ENCODE measurements around the gene MICALL2. TPM values are rescaled to one million over a fixed set of nuclear protein-coding genes. Genes with fewer than 3 reads are reported as not detected.
A peak's percentile ranks its signal among the peaks of the same experiment; 100 is the strongest.

MICALL2 gene
- total and polyA plus RNA-seq, 2 donors (not counting 1 experiment from before 2014, with no cell fraction given) = 11.7 to 60.1 TPM

- Histone ChIP-seq H3K4me1 (ENCODE audit: control insufficient read depth, extremely low read depth, insufficient read depth, low read length) (peaks cover 23% of the 10 kb centered on the region), H3K9ac (ENCODE audit: insufficient read depth, low read length) (peak overlapping the region; percentile 49), H3K4me2 (ENCODE audit: extremely low read depth, insufficient read depth, low read length) (peak overlapping the region; percentile 84), H2AFZ (ENCODE audit: low read length) (no peak overlapping the region), H4K20me1 (ENCODE audit: control insufficient read depth, extremely low read depth, insufficient read depth, low read length) (no peaks in the 10 kb centered on the region), H3K36me3 (ENCODE audit: control insufficient read depth, insufficient read depth, low read length) (peaks cover 3% of the 10 kb centered on the region), H3K27me3 (ENCODE audit: control insufficient read depth, insufficient read depth, low read length) (no peaks in the 10 kb centered on the region), H3K9me3 (ENCODE audit: control insufficient read depth, insufficient read depth, low read depth, low read length) (no peaks in the 10 kb centered on the region), H3K79me2 (ENCODE audit: control insufficient read depth, insufficient read depth, low read length) (peaks cover 76% of the 10 kb centered on the region), H3K4me3 (replicated peaks in 1 of 4; ENCODE audit: control extremely low read depth in 1 of 4, insufficient read depth in 1 of 4, low read depth in 3 of 4, low read length in 4 of 4) (peak overlapping the region in 3 of 4 experiments; percentile 6 to 47 (median 19)), H3K27ac (ENCODE audit: insufficient read depth, low read length) (peak overlapping the region; percentile 58)
- TF ChIP-seq CTCF (conservative IDR thresholded peaks at IDR 0.05 in 1 of 2, IDR thresholded peaks at IDR 0.05 in 1 of 2; ENCODE audit: low read depth in 1 of 2, low read length in 2 of 2) = no peak
- TF ChIP-seq EZH2 (IDR thresholded peaks at IDR 0.05; ENCODE audit: low read length, missing control alignments) = no peak
- peak in 1 of 2 donors; percentile 25 for DNase-seq (ENCODE audit: low read depth in 2 of 2)
These were observed 4.7 kb downstream of the MICALL2 start for GRCh38 chr7:1454542-1454941.

- no peaks in the 10 kb centered on the region for H4K20me1 ChIP-seq (ENCODE audit: control insufficient read depth, extremely low read depth, insufficient read depth, low read length)
These were observed 7.1 kb downstream of the MICALL2 start for GRCh38 chr7:1452205-1452604.

DNA sequence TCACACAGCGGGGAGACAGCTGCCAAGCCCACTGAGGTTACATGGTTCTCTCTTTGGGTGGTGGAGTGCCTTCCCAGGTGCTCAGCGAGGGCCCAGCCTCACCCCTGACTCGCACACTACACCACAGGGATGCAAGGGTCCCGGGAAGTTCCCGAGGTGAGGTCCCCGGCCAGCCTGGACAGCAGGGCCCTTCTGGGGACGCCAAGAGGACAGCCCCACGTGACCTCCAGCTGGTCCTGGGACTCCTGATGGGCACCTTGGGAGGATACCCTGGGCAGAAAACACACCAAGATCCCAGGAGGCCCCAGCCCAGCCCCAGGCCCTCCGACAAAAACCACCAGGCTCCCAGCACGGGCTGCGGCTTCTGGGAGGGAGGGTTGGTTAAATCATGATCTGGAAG is 8.3 kb downstream of the MICALL2 start:
- no peak for TF ChIP-seq EZH2 (IDR thresholded peaks at IDR 0.05; ENCODE audit: low read length, missing control alignments)
- TF ChIP-seq CTCF (conservative IDR thresholded peaks at IDR 0.05 in 1 of 2, IDR thresholded peaks at IDR 0.05 in 1 of 2; ENCODE audit: low read depth in 1 of 2, low read length in 2 of 2) = no peak

More at GRCh38 chr7:1452205-1452604, 7.1 kb downstream of the MICALL2 start:
- Histone ChIP-seq H3K36me3 (ENCODE audit: control insufficient read depth, insufficient read depth, low read length) (peaks cover 6% of the 10 kb centered on the region), H2AFZ (ENCODE audit: low read length) (no peak overlapping the region), H3K4me2 (ENCODE audit: extremely low read depth, insufficient read depth, low read length) (peak overlapping the region; percentile 35), H3K9ac (ENCODE audit: insufficient read depth, low read length) (no peak overlapping the region), H3K79me2 (ENCODE audit: control insufficient read depth, insufficient read depth, low read length) (peaks cover 61% of the 10 kb centered on the region), H3K27me3 (ENCODE audit: control insufficient read depth, insufficient read depth, low read length) (no peaks in the 10 kb centered on the region), H3K4me1 (ENCODE audit: control insufficient read depth, extremely low read depth, insufficient read depth, low read length) (peaks cover 24% of the 10 kb centered on the region), H3K4me3 (replicated peaks in 1 of 4; ENCODE audit: control extremely low read depth in 1 of 4, insufficient read depth in 1 of 4, low read depth in 3 of 4, low read length in 4 of 4) (no peak overlapping the region), H3K9me3 (ENCODE audit: control insufficient read depth, insufficient read depth, low read depth, low read length) (no peaks in the 10 kb centered on the region), H3K27ac (ENCODE audit: insufficient read depth, low read length) (no peak overlapping the region)
- DNase-seq (ENCODE audit: low read depth in 2 of 2) = no peak
- TF ChIP-seq CTCF (conservative IDR thresholded peaks at IDR 0.05 in 1 of 2, IDR thresholded peaks at IDR 0.05 in 1 of 2; ENCODE audit: low read depth in 1 of 2, low read length in 2 of 2) = no peak
- no peak for TF ChIP-seq EZH2 (IDR thresholded peaks at IDR 0.05; ENCODE audit: low read length, missing control alignments)

More for the DNA sequence above, 8.3 kb downstream of the MICALL2 start:
- H3K27me3 ChIP-seq (ENCODE audit: control insufficient read depth, insufficient read depth, low read length) = no peaks in the 10 kb centered on the region
- no peak overlapping the region for H3K9ac ChIP-seq (ENCODE audit: insufficient read depth, low read length)
- no peak overlapping the region for H2AFZ ChIP-seq (ENCODE audit: low read length)
- peaks cover 20% of the 10 kb centered on the region for H3K4me1 ChIP-seq (ENCODE audit: control insufficient read depth, extremely low read depth, insufficient read depth, low read length)
- no peaks in the 10 kb centered on the region for H4K20me1 ChIP-seq (ENCODE audit: control insufficient read depth, extremely low read depth, insufficient read depth, low read length)
- no peak overlapping the region for H3K27ac ChIP-seq (ENCODE audit: insufficient read depth, low read length)
- H3K4me2 ChIP-seq (ENCODE audit: extremely low read depth, insufficient read depth, low read length) = no peak overlapping the region
- H3K36me3 ChIP-seq (ENCODE audit: control insufficient read depth, insufficient read depth, low read length) = peaks cover 6% of the 10 kb centered on the region
- H3K9me3 ChIP-seq (ENCODE audit: control insufficient read depth, insufficient read depth, low read depth, low read length) = no peaks in the 10 kb centered on the region
- no peak overlapping the region for H3K4me3 ChIP-seq (replicated peaks in 1 of 4; ENCODE audit: control extremely low read depth in 1 of 4, insufficient read depth in 1 of 4, low read depth in 3 of 4, low read length in 4 of 4)
- H3K79me2 ChIP-seq (ENCODE audit: control insufficient read depth, insufficient read depth, low read length) = peaks cover 50% of the 10 kb centered on the region
- DNase-seq (ENCODE audit: low read depth in 2 of 2) = no peak

Data from fibroblast of lung (primary cell).